ENCODE results near the gene KLK6.
"Not testable (repeated sequence)": the region's sequence is repeated elsewhere in the genome, so short reads cannot be mapped to it uniquely, and the experiment has no call there.

The KLK6 gene

GRCh38 chr19:50994129-50994528 is 24.7 kb upstream of the KLK6 start:
- FAIRE-seq (no peak), DNase-seq (ENCODE audit: insufficient read length, low spot score) (no peak)

DNA sequence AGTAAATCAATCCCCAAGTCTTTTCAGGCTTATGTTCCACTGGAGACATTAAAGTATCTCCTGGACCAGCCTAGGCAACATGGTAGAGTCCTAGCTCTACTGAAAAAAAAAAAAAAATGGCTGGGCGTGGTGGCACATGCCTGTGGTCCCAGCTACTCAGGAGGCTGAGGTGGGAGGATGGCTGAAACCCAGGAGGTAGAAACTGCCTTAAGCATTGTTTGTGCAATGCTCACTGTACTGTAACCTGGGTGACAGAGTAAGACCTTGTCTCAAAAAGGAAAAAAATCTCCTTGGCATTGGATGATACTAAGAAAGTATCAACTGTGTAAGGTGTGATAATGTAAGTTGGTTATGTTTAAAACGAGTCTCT is 23.3 kb upstream of the KLK6 start:
- no peak for FAIRE-seq
- DNase-seq (ENCODE audit: insufficient read length, low spot score) = no peak

- not testable (repeated sequence) for DNase-seq (ENCODE audit: insufficient read length, low spot score); FAIRE-seq
These were observed 15.0 kb upstream of the KLK6 start for GRCh38 chr19:50984416-50984815.

DNA sequence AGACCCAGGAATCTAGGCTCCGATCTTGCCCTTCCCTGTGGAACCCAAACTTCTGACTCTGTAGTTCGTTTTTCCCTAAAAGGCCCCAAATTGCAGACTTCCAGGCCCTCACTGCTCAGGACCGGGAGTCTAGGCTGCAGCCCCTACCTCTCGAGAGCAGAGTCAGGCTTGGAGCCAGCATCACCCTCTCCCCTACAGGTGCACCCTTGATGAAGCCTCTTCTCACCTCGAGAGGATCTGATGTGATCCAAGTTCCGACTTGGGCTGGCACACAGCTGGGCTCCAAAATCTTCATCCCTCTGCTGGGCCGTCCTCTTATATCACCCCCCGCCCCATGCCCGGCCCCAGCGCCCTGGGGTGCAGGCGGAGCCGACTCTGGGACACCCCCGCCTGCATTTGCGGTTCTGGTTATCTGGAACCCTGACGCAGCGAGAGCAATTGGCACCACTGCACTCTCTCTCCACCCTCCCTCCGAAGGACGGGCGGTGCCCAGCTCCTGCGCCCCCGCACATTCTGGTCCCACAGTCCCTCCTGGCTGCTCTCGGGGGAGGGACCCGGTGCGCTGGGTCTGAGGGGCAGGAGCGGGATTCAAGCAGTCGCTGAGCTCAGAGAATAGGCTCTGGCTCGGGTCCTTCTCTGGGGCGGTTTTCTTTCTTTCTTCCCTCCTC is 14.4 kb upstream of the KLK6 start, which contains the start of gene KLK7:
Gene KLK7 (minus strand): TSS at position 293 of the 668 bp plus-strand sequence. CDS start 1,518 bp downstream, outside the sequence.
- FAIRE-seq = no peak
- DNase-seq (ENCODE audit: insufficient read length, low spot score) = no peak

DNA sequence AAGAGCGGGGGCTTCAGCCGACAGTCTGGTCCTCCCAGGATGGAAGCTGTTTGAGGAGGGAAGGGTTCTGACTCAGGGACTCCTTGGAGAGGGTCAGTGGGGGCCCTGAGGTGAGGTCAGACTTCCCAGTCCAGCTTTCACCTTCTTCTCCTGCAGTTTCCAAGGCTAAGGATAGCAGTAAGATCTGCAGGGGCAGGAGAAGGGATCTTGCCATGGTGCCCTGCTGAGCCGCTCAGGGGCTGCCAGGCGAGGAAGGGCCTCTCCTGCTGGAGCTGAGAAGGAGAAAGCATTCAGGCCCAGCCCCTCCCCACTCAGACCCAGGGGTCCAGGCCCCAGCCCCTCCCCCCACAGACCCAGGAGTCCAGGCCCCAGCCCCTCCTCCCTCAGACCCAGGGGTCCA is 12.8 kb upstream of the KLK6 start:
- FAIRE-seq (no peak), DNase-seq (ENCODE audit: insufficient read length, low spot score) (no peak)

- no peak for DNase-seq (ENCODE audit: insufficient read length, low spot score)
- FAIRE-seq = no peak
These were observed 12.3 kb upstream of the KLK6 start for GRCh38 chr19:50981587-50982146.

GRCh38 chr19:50980208-50980607 is 10.8 kb upstream of the KLK6 start:
- FAIRE-seq (no peak), DNase-seq (ENCODE audit: insufficient read length, low spot score) (no peak)

- no peak for DNase-seq (ENCODE audit: insufficient read length, low spot score)
These were observed 10.4 kb upstream of the KLK6 start for GRCh38 chr19:50979758-50980157.

DNA sequence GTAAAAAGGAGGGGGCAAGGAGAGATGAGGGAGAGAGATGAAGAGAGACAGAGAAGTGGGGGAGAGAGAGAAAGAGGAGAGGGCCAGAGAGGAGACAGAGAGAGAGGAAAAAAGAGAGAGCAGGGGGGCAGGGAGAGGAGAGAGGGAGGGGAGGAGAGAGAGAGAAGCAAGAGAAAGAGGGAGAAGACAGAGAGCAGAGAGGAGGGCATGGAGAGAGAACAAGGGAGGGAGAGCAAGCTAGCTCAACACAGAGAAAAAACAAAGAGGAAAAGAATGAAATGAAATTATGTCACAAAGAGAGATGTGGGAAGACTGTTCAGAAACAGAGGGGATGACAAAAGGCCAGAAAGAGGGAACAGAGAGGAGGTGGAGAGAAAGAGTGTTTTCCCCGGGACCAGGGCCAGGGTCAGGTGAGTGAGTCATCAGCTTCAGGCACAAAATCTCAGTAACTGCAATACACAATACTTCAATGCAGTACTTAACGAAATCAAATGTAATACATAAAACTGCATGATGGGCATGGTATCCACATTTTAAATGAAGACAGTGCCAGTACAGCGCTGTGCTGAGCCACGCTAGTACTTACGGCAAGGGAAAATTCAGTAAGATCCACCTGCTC is 9.5 kb upstream of the KLK6 start:
- no peak for DNase-seq (ENCODE audit: insufficient read length, low spot score)
- FAIRE-seq = no peak

More at GRCh38 chr19:50979758-50980157, 10.4 kb upstream of the KLK6 start:
- no peak for FAIRE-seq

GRCh38 chr19:50977626-50978025 is 8.2 kb upstream of the KLK6 start:
- FAIRE-seq = no peak
- DNase-seq (ENCODE audit: insufficient read length, low spot score) = no peak

- no peak for FAIRE-seq
- DNase-seq (ENCODE audit: insufficient read length, low spot score) = no peak
These were observed 6.4 kb upstream of the KLK6 start for GRCh38 chr19:50975766-50976165.

DNA sequence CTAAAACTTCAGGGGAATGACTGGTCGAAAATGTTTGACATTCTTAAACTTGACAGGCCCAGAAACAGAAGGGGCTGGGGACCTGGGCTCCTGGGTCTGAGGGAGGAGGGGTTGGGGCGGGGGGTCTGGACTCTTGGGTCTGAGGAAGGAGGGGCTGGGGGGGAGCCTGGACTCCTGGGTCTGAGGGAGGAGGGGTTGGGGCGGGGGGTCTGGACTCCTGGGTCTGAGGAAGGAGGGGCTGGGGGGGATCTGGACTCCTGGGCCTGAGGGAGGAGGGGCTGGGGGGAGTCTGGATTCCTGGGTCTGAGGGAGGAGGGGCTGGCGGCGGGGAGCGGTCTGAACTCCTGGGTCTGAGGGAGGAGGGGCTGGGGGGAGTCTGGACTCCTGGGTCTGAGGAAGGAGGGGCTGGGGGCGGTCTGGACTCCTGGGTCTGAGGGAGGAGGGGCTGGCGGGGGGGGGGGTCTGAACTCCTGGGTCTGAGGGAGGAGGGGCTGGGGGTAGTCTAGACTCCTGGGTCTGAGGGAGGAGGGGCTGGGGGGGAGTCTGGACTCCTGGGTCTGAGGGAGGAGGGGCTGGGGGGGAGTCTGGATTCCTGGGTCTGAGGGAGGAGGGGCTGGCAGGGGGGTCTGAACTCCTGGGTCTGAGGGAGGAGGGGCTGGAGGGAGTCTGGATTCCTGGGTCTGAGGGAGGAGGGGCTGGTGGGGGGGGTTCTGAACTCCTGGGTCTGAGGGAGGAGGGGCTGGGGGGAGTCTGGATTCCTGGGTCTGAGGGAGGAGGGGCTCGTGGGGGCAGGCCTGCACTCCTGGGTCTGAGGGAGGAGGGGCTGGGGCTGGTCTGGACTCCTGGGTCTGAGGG is 5.5 kb upstream of the KLK6 start:
- FAIRE-seq = no peak
- no peak for DNase-seq (ENCODE audit: insufficient read length, low spot score)

GRCh38 chr19:50972795-50973376 is 3.5 kb upstream of the KLK6 start:
- DNase-seq (ENCODE audit: insufficient read length, low spot score) = no peak
- no peak for FAIRE-seq

GRCh38 chr19:50969810-50970209 is 419 bp upstream of the KLK6 start:
- not testable (repeated sequence) for DNase-seq (ENCODE audit: insufficient read length, low spot score); FAIRE-seq

GRCh38 chr19:50968716-50969412 is 527 bp downstream of the KLK6 start:
- DNase-seq (ENCODE audit: insufficient read length, low spot score) (no peak), FAIRE-seq (no peak)

GRCh38 chr19:50967929-50968715 is 1.3 kb downstream of the KLK6 start:
- FAIRE-seq = no peak
- DNase-seq (ENCODE audit: insufficient read length, low spot score) = no peak

DNA sequence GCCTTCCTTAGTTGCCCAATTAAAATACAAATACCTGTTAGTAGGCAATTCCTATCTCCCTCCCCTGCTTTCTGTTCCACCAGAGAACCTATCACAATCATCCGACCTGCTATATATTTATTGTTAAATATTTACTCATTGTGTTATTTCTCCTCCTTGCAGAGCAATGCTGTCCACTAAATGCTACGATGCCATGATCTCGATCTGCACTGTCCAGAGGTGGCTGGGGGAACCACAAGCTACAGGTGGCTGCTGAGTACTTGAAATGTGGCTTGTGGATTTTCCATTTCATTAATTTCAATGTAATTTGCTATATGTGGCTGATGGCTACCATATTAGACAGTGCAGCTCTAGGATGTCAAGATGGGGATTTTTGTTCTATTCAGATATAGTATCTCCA is 5.1 kb downstream of the KLK6 start:
- FAIRE-seq = no peak
- DNase-seq (ENCODE audit: insufficient read length, low spot score) = no peak

GRCh38 chr19:50963381-50963780 is 6.0 kb downstream of the KLK6 start:
- FAIRE-seq = no peak
- DNase-seq (ENCODE audit: insufficient read length, low spot score) = no peak

DNA sequence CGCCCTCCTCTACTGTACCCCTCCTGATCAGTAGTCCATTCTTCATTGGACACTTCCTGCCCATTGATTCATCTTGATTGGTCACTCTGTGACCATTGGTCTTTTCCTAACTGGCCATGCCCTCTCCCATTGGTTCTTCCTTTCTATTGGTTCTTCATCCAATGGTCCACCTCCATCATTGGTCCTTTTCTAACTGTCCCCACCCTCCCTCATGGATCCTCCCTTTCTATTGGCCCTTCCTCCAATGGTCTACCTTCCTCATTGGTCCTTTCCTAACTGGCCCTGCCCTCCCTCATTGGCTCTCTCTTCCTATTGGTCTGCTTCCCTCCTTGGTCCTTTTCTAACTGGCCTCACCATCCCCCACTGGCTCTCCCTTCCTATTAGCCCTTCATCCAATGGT is 7.1 kb downstream of the KLK6 start:
- no peak for FAIRE-seq
- DNase-seq (ENCODE audit: insufficient read length, low spot score) = no peak
